K562 (cell line): ENCODE data around the gene MAST1. TPM values are rescaled to one million over a fixed set of nuclear protein-coding genes. Genes with fewer than 3 reads are reported as not detected.
A peak's percentile ranks its signal among the peaks of the same experiment; 100 is the strongest.

Experiments used
- CGGBP1 ChIP-seq: fragments of 250-450 bp; sonication (Bioruptor Pico); IDR thresholded peaks from 2 replicates; pipeline ENCODE4 v1.9.0; 2021; ENCODE audit warnings: mild to moderate bottlenecking
- CTBP1 ChIP-seq: fragments of 450-650 bp; IDR thresholded peaks from 2 replicates; pipeline ENCODE4 v1.6.1; 2016; ENCODE audit warnings: borderline replicate concordance
- CXXC5 ChIP-seq: fragments of 250-450 bp; sonication (Bioruptor Pico); IDR thresholded peaks from 2 replicates; pipeline ENCODE4 v1.8.0; 2022; ENCODE audit warnings: inconsistent platforms, mild to moderate bottlenecking, moderate library complexity
- ETV5 ChIP-seq: sonication (generic); formaldehyde crosslinking; IDR thresholded peaks from 2 replicates; pipeline ENCODE4 v1.4.0; 2020; ENCODE audit warnings: low read depth, mild to moderate bottlenecking, missing genetic modification reagents
- GMEB1 ChIP-seq: fragments of 250-450 bp; sonication (Bioruptor Pico); IDR thresholded peaks from 2 replicates; pipeline ENCODE4 v1.4.0; 2020; ENCODE audit warnings: mild to moderate bottlenecking
- HDAC2 ChIP-seq: fragments of 450-650 bp; IDR thresholded peaks from 2 replicates; pipeline ENCODE4 v1.6.1; 2016; ENCODE audit warnings: mild to moderate bottlenecking
- ID3 ChIP-seq, 2 experiments: fragments of 250-450 bp in 1 of 2; fragments of 450-650 bp in 1 of 2; sonication (Bioruptor Pico) in 1 of 2; IDR thresholded peaks; 2 replicates each; pipeline versions ENCODE4 v1.6.1 to v1.8.0; 2016 to 2021; ENCODE audit warnings: mild to moderate bottlenecking in 2 of 2, moderate library complexity in 2 of 2, missing compliant biosample characterization in 1 of 2, missing genetic modification characterization in 1 of 2
- MYBL2 ChIP-seq, 2 experiments: fragments of 450-650 bp in 1 of 2; sonication (generic) in 1 of 2; formaldehyde crosslinking in 1 of 2; IDR thresholded peaks; 2 replicates each; pipeline versions ENCODE4 v1.6.1 to v1.8.1; 2017 to 2022; ENCODE audit warnings: borderline replicate concordance in 1 of 2, inconsistent platforms in 1 of 2, low read depth in 1 of 2, mild to moderate bottlenecking in 1 of 2, missing genetic modification reagents in 1 of 2, moderate library complexity in 1 of 2
- NEUROD1 ChIP-seq: fragments of 150-350 bp; IDR thresholded peaks from 2 replicates; pipeline ENCODE4 v1.6.1; 2014; ENCODE audit warnings: borderline replicate concordance, low read length, low read depth; ENCODE audit not compliant: partially characterized antibody
- NFE2L1 ChIP-seq: fragments of 450-650 bp; IDR thresholded peaks from 2 replicates; pipeline ENCODE4 v1.6.1; 2016; ENCODE audit warnings: missing genetic modification characterization, low read depth, mild to moderate bottlenecking, missing compliant biosample characterization, moderate library complexity, borderline replicate concordance
- NFXL1 ChIP-seq: fragments of 450-650 bp; formaldehyde crosslinking; IDR thresholded peaks from 2 replicates; pipeline ENCODE4 v1.4.0; 2021; ENCODE audit warnings: mild to moderate bottlenecking
- PTRF ChIP-seq: fragments of 450-650 bp; IDR thresholded peaks from 2 replicates; pipeline ENCODE4 v1.6.1; 2016; ENCODE audit warnings: mild to moderate bottlenecking, missing genetic modification characterization, missing compliant biosample characterization
- SMAD4 ChIP-seq: fragments of 250-450 bp; sonication (Bioruptor Pico); conservative IDR thresholded peaks from 2 replicates; pipeline ENCODE4 v1.8.0; 2021; ENCODE audit warnings: inconsistent platforms, mild to moderate bottlenecking, moderate library complexity
- TAF15 ChIP-seq: fragments of 200-400 bp; formaldehyde crosslinking; IDR thresholded peaks from 2 replicates; pipeline ENCODE4 v1.6.1; 2017; ENCODE audit warnings: mild to moderate bottlenecking, low read depth, low read length, moderate library complexity
- ZBTB34 ChIP-seq: fragments of 250-450 bp; sonication (Bioruptor Pico); IDR thresholded peaks from 2 replicates; pipeline ENCODE4 v1.8.0; 2021; ENCODE audit warnings: mild to moderate bottlenecking, moderate library complexity
- ZFP36 ChIP-seq: fragments of 150-350 bp; IDR thresholded peaks from 2 replicates; pipeline ENCODE4 v1.6.1; 2018; ENCODE audit warnings: low read length, low read depth; ENCODE audit not compliant: partially characterized antibody
- ZNF175 ChIP-seq: fragments of 200-800 bp; sonication (Bioruptor generic); IDR thresholded peaks from 2 replicates; pipeline ENCODE4 v1.6.1; 2016; ENCODE audit warnings: low read depth, mild to moderate bottlenecking, missing genetic modification characterization, missing compliant biosample characterization
- ZNF583 ChIP-seq: fragments of 250-450 bp; sonication (Bioruptor Pico); IDR thresholded peaks from 2 replicates; pipeline ENCODE4 v1.4.0; 2020
- ZNF592 ChIP-seq: fragments of 450-650 bp; IDR thresholded peaks from 2 replicates; pipeline ENCODE4 v1.6.1; 2017; ENCODE audit warnings: antibody characterized with exemption, mild to moderate bottlenecking
- ZNF696 ChIP-seq: fragments of 250-450 bp; sonication (Bioruptor Pico); conservative IDR thresholded peaks from 2 replicates; pipeline ENCODE4 v1.4.0; 2020; ENCODE audit warnings: mild to moderate bottlenecking, moderate library complexity
- polyA plus RNA-seq, 8 experiments: library from polyadenylated mRNA; depleted of rRNA in 4 of 8; stranded (reverse) in 5 of 8; unstranded in 3 of 8; fragments of >200 nt; fragmentation: Nextera tagmentation in 2 of 8; fragmentation: Illumina TruSeq in 1 of 8; extraction: Ambion mirVana in 2 of 8; extraction: Trizol in 1 of 8; gene quantifications; 2 replicates each; pipeline versions ENCODE4 v1.2.1 to v1.2.3, GENCODE V29; 2011 to 2014; ENCODE audit warnings: inconsistent platforms in 1 of 8, missing spikeins in 1 of 8
- total RNA-seq, 7 experiments: library from RNA; depleted of rRNA in 6 of 7; stranded (reverse); fragments of >200 nt in 6 of 7; fragmentation: Illumina TruSeq in 2 of 7; extraction: Trizol in 2 of 7; gene quantifications; 2 replicates each; pipeline versions ENCODE4 v1.2.1 to v1.2.3, GENCODE V29; 2011 to 2021; ENCODE audit warnings: low replicate concordance in 1 of 7

The MAST1 gene
- total and polyA plus RNA-seq, 9 of the 15 experiments (the other 6 are each of a cell fraction or from before 2014, with no cell fraction given), result 0.48 to 10.3 (median 3.9) TPM

GRCh38 chr19:12882589-12882988 lies 44.3 kb downstream of the MAST1 start (continued):
- peak; percentile 92 for TF ChIP-seq ZNF583 (CRISPR knock-in tag)
- TF ChIP-seq CTBP1, result no peak
- TF ChIP-seq TAF15, result no peak
- TF ChIP-seq ZBTB34 (CRISPR knock-in tag), result 0 out of 2 replicates have a peak, but pooled peaks have one; percentile 43
- no peak for TF ChIP-seq HDAC2
- TF ChIP-seq NFXL1 (CRISPR knock-in tag), result peak; percentile 68; the same call in 1 of the 2 replicates
- peak; percentile 95 for TF ChIP-seq SMAD4 (CRISPR knock-in tag)
- peak; percentile 91 for TF ChIP-seq PTRF (tag)
- TF ChIP-seq ID3 (CRISPR knock-in tag; IDR thresholded peaks at IDR 0.05), result peak; percentile 58; the same call in 1 of the 2 replicates
- TF ChIP-seq ID3 (tag; IDR thresholded peaks at IDR 0.05), result peak; percentile 76; the same call in 1 of the 2 replicates
- TF ChIP-seq CXXC5, result peak; percentile 83
- no peak for TF ChIP-seq NEUROD1
- 0 out of 2 replicates have a peak, but pooled peaks have one; percentile 39 for TF ChIP-seq ZNF175
- peak; percentile 99 for TF ChIP-seq ZNF592
- TF ChIP-seq MYBL2 (IDR thresholded peaks at IDR 0.05; ENCODE audit: low read depth), result no peak
- TF ChIP-seq MYBL2 (CRISPR knock-in tag; IDR thresholded peaks at IDR 0.05; ENCODE audit: borderline replicate concordance), result no peak
- TF ChIP-seq CGGBP1 (CRISPR knock-in tag), result no peak
- TF ChIP-seq ZFP36, result no peak
- TF ChIP-seq NFE2L1 (tag), result peak; percentile 20; the same call in 1 of the 2 replicates
- TF ChIP-seq GMEB1 (CRISPR knock-in tag), result no peak
- TF ChIP-seq ZNF696, result 0 out of 2 replicates have a peak, but pooled peaks have one; percentile 20
- no peak for TF ChIP-seq ETV5 (CRISPR knock-in tag)
